H1 (cell line): ENCODE data around the gene SCARF1. TPM values are rescaled to one million over a fixed set of nuclear protein-coding genes. Genes with fewer than 3 reads are reported as not detected.

ENCODE experiments used
- CBX8 ChIP-seq: fragments of 300-800, 300-1000 bp; sonication (generic); IDR thresholded peaks from 2 replicates; pipeline ENCODE4 v1.7.1; 2016; ENCODE audit warnings: low read depth, low read length, borderline replicate concordance
- CREB1 ChIP-seq: IDR thresholded peaks from 2 replicates; pipeline ENCODE4 v1.6.1; 2012; ENCODE audit warnings: inconsistent platforms
- EZH2 ChIP-seq: fragments of 200-600 bp; sonication (generic); IDR thresholded peaks from 2 replicates; pipeline ENCODE4 v1.7.1; 2012; ENCODE audit warnings: low read depth, mild to moderate bottlenecking, moderate library complexity, low read length, inconsistent platforms; ENCODE audit not compliant: severe bottlenecking
- polyA plus RNA-seq, 7 experiments: library from polyadenylated mRNA; depleted of rRNA in 3 of 7; stranded (reverse) in 5 of 7; unstranded in 2 of 7; fragments of >200 nt in 5 of 7; fragments of 200-250 nt in 2 of 7; gene quantifications; 1 replicate in 5 of 7; 2 replicates in 1 of 7; 4 replicates in 1 of 7; pipeline versions ENCODE4 v1.2.1 to v1.2.3, GENCODE V29; 2011 to 2013; ENCODE audit warnings: missing spikeins in 2 of 7, mixed read lengths in 2 of 7
- total RNA-seq: library from RNA; stranded (reverse); fragmentation: NEBNext Ultra II Directional; extraction: Animal tissue kit (Norgen Biotek cat#: 25700); gene quantifications from 2 replicates; pipeline ENCODE4 v1.2.1, GENCODE V29; 2021
- TF ChIP-seq, protein P1 (sequence below): fragments of 300-600 bp; sonication (generic); IDR thresholded peaks from 2 replicates; pipeline ENCODE4 v1.7.1; 2012; ENCODE audit warnings: low read length, moderate library complexity, mild to moderate bottlenecking, inconsistent platforms; ENCODE audit not compliant: insufficient replicate concordance
- TF ChIP-seq, protein P2 (sequence below): IDR thresholded peaks from 2 replicates; pipeline ENCODE4 v1.6.1; 2012; ENCODE audit warnings: inconsistent platforms
- TF ChIP-seq, protein P3 (sequence below), 3 experiments: IDR thresholded peaks; 1 replicate in 2 of 3; 2 replicates in 1 of 3; pipeline versions ENCODE4 v1.5.1 to v1.6.1; 2011; ENCODE audit warnings: low read length in 3 of 3, mild to moderate bottlenecking in 3 of 3, inconsistent platforms in 2 of 3, low read depth in 1 of 3, moderate library complexity in 1 of 3; ENCODE audit not compliant: insufficient read depth in 1 of 3; ENCODE audit errors: control extremely low read depth in 1 of 3

The SCARF1 gene
- total and polyA plus RNA-seq, 2 of the 8 experiments (the other 6 are each of a cell fraction or from before 2014, with no cell fraction given): 1.1 to 1.6 TPM

DNA sequence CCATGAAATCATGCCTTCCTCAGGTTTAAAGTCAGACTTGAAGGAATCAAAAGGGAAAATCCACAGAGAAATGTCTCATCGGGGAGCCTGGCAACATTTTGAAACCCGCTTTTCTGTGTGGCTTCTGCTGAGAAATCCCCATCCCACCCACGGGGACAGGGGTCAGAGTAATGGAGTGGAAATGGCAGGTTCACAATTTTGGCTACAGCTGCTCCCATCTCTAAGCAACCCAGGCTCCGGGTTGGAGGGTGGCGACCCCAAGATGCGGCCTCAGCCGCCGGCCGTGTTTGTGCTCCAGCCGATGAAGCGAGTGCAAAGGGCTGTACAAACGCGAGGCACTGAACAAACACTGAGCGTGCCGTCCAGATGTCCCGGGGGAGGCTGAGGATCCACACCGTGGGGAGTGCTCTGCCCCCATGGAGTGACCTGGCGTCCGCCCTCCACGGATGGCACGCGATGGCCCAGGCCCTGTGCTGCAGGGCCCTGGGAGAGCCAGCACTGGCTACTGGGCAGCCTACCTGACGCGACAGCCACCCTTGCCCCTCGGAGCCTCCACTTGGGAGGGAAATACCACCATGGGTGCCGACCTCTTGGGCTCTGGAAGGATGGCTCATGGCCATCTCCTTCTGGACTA lies 39.1 kb downstream of the SCARF1 start (continued):
- TF ChIP-seq, protein P1, sequence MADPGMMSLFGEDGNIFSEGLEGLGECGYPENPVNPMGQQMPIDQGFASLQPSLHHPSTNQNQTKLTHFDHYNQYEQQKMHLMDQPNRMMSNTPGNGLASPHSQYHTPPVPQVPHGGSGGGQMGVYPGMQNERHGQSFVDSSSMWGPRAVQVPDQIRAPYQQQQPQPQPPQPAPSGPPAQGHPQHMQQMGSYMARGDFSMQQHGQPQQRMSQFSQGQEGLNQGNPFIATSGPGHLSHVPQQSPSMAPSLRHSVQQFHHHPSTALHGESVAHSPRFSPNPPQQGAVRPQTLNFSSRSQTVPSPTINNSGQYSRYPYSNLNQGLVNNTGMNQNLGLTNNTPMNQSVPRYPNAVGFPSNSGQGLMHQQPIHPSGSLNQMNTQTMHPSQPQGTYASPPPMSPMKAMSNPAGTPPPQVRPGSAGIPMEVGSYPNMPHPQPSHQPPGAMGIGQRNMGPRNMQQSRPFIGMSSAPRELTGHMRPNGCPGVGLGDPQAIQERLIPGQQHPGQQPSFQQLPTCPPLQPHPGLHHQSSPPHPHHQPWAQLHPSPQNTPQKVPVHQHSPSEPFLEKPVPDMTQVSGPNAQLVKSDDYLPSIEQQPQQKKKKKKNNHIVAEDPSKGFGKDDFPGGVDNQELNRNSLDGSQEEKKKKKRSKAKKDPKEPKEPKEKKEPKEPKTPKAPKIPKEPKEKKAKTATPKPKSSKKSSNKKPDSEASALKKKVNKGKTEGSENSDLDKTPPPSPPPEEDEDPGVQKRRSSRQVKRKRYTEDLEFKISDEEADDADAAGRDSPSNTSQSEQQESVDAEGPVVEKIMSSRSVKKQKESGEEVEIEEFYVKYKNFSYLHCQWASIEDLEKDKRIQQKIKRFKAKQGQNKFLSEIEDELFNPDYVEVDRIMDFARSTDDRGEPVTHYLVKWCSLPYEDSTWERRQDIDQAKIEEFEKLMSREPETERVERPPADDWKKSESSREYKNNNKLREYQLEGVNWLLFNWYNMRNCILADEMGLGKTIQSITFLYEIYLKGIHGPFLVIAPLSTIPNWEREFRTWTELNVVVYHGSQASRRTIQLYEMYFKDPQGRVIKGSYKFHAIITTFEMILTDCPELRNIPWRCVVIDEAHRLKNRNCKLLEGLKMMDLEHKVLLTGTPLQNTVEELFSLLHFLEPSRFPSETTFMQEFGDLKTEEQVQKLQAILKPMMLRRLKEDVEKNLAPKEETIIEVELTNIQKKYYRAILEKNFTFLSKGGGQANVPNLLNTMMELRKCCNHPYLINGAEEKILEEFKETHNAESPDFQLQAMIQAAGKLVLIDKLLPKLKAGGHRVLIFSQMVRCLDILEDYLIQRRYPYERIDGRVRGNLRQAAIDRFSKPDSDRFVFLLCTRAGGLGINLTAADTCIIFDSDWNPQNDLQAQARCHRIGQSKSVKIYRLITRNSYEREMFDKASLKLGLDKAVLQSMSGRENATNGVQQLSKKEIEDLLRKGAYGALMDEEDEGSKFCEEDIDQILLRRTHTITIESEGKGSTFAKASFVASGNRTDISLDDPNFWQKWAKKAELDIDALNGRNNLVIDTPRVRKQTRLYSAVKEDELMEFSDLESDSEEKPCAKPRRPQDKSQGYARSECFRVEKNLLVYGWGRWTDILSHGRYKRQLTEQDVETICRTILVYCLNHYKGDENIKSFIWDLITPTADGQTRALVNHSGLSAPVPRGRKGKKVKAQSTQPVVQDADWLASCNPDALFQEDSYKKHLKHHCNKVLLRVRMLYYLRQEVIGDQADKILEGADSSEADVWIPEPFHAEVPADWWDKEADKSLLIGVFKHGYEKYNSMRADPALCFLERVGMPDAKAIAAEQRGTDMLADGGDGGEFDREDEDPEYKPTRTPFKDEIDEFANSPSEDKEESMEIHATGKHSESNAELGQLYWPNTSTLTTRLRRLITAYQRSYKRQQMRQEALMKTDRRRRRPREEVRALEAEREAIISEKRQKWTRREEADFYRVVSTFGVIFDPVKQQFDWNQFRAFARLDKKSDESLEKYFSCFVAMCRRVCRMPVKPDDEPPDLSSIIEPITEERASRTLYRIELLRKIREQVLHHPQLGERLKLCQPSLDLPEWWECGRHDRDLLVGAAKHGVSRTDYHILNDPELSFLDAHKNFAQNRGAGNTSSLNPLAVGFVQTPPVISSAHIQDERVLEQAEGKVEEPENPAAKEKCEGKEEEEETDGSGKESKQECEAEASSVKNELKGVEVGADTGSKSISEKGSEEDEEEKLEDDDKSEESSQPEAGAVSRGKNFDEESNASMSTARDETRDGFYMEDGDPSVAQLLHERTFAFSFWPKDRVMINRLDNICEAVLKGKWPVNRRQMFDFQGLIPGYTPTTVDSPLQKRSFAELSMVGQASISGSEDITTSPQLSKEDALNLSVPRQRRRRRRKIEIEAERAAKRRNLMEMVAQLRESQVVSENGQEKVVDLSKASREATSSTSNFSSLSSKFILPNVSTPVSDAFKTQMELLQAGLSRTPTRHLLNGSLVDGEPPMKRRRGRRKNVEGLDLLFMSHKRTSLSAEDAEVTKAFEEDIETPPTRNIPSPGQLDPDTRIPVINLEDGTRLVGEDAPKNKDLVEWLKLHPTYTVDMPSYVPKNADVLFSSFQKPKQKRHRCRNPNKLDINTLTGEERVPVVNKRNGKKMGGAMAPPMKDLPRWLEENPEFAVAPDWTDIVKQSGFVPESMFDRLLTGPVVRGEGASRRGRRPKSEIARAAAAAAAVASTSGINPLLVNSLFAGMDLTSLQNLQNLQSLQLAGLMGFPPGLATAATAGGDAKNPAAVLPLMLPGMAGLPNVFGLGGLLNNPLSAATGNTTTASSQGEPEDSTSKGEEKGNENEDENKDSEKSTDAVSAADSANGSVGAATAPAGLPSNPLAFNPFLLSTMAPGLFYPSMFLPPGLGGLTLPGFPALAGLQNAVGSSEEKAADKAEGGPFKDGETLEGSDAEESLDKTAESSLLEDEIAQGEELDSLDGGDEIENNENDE: no peak
- TF ChIP-seq, protein P2, sequence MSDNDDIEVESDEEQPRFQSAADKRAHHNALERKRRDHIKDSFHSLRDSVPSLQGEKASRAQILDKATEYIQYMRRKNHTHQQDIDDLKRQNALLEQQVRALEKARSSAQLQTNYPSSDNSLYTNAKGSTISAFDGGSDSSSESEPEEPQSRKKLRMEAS: no peak
- TF ChIP-seq CREB1 (no peak), CBX8 (no peak), EZH2 (no peak)
- TF ChIP-seq, protein P3, sequence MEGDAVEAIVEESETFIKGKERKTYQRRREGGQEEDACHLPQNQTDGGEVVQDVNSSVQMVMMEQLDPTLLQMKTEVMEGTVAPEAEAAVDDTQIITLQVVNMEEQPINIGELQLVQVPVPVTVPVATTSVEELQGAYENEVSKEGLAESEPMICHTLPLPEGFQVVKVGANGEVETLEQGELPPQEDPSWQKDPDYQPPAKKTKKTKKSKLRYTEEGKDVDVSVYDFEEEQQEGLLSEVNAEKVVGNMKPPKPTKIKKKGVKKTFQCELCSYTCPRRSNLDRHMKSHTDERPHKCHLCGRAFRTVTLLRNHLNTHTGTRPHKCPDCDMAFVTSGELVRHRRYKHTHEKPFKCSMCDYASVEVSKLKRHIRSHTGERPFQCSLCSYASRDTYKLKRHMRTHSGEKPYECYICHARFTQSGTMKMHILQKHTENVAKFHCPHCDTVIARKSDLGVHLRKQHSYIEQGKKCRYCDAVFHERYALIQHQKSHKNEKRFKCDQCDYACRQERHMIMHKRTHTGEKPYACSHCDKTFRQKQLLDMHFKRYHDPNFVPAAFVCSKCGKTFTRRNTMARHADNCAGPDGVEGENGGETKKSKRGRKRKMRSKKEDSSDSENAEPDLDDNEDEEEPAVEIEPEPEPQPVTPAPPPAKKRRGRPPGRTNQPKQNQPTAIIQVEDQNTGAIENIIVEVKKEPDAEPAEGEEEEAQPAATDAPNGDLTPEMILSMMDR (IDR thresholded peaks at IDR 0.05; ENCODE audit: control extremely low read depth in 1 of 3, insufficient read depth in 1 of 3, low read depth in 1 of 3, low read length in 3 of 3): no peak
